MG63 (cell line): ENCODE results near the gene APLP1. TPM values are rescaled to one million over a fixed set of nuclear protein-coding genes. Genes with fewer than 3 reads are reported as not detected.
A peak's percentile ranks its signal among the peaks of the same experiment; 100 is the strongest.
"Not testable (repeated sequence)": the region's sequence is repeated elsewhere in the genome, so short reads cannot be mapped to it uniquely, and the experiment has no call there.

Source experiments
- DNase-seq: peaks from one replicate; pipeline ENCODE4 v3.0.0-alpha.2; 2020
- H3K27me3 ChIP-seq: fragments of 250-450 bp; sonication (Bioruptor Pico); 2 replicates; pipeline ENCODE4 v1.5.1; 2020; ENCODE audit warnings: mild to moderate bottlenecking, moderate library complexity
- H3K36me3 ChIP-seq: fragments of 250-450 bp; sonication (Bioruptor Pico); 2 replicates; pipeline ENCODE4 v1.5.1; 2020; ENCODE audit warnings: mild to moderate bottlenecking, moderate library complexity
- H3K4me3 ChIP-seq: fragments of 250-450 bp; sonication (Bioruptor Pico); 2 replicates; pipeline ENCODE4 v1.5.1; 2020; ENCODE audit warnings: mild to moderate bottlenecking, moderate library complexity
- H3K9me3 ChIP-seq: fragments of 250-450 bp; sonication (Bioruptor Pico); 2 replicates; pipeline ENCODE4 v1.5.1; 2020; ENCODE audit warnings: mild to moderate bottlenecking, moderate library complexity
- total RNA-seq: library from RNA; depleted of rRNA; stranded (reverse); fragments of >200 nt; shearing (Covaris generic); gene quantifications from 2 replicates; pipeline ENCODE4 v1.2.3, GENCODE V29; 2014; ENCODE audit warnings: low replicate concordance

The APLP1 gene
- total RNA-seq, 1 experiment from 2014 or later = 32.5 TPM

DNA sequence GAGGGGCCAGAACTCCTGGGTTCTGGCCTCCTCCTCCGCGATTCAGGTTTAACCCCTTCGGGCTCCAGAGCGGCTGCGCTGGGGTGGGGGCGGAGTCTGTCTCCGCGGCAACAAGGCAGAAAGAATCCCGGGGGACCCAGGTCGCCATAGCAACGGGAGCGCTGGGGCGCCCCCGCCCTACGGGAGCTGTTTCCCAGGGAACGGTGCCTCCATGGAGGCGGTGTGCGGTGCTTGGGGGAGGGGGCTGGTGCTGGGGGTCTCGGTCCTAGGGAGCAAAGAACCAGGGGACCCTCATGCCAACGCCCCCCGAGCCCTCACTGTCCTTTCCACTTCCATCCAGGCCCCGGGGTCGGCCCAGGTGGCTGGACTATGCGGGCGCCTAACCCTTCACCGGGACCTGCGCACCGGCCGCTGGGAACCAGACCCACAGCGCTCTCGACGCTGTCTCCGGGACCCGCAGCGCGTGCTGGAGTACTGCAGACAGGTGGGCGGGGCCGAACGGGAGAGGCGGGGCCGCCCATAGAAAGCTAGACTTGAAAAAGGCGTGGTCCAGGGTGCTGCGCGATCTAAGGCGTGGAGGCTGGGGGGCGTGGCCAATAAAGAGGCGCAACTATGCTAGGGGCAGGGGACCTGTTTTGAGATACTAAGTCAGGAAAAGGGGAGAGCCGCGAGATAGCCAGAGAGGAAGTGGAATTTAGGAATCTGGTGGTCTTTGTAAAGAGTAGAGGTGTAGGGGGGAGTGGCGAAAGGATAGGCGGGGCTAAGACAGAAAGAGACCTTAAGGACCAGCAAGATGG lies 1.2 kb downstream of the APLP1 start:
- H3K27me3 ChIP-seq = peaks cover 14% of the 10 kb centered on the region
- no peaks in the 10 kb centered on the region for H3K9me3 ChIP-seq
- peak; percentile 49 for DNase-seq
- H3K4me3 ChIP-seq = no peak overlapping the region
- no peaks in the 10 kb centered on the region for H3K36me3 ChIP-seq

DNA sequence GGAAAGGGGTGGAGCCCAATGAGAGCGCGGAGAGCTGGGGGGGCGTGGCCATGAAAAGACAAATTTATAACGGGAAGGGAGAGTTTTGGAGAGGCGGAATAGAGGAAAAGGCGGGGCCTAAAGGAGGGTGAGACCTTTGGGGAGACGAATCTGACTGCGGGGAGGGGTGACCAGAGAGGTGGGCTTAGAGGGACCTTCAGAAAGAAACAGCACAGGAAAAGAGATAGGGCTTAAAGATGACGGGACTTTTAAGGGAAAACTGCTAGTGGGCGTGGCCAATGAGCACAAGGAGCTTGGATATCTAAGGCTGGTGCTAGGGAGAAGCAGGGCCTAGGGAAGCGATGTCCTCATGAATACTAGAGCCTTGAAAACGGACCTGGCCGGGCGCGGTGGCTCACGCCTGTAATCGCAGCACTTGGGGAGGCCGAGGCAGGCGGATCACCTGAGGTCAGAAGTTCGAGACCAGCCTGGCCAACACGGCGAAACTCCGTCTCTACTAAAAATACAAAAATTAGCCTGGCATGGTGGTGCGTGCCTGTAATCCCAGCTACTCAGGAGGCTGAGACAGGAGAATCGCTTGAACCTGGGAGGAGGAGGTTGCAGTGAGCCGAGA lies 1.9 kb downstream of the APLP1 start:
- H3K4me3 ChIP-seq, DNase-seq: not testable (repeated sequence)

DNA sequence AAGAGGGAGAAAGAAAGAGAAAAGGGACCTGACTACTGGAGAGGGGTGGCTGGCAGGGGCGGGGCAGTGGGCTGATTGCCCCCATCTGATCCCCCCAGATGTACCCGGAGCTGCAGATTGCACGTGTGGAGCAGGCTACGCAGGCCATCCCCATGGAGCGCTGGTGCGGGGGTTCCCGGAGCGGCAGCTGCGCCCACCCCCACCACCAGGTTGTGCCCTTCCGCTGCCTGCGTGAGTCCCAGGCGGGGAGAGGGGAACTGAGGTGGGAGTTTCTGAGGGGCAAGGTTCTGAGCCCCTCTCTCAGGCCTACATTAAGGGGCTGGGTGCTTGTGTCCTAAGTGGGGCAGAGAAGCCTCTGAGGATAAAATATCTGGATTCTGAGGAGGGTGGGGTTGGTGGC lies 2.4 kb downstream of the APLP1 start:
- Histone ChIP-seq H3K9me3 (no peaks in the 10 kb centered on the region), H3K27me3 (peaks cover 10% of the 10 kb centered on the region), H3K4me3 (no peak overlapping the region), H3K36me3 (no peaks in the 10 kb centered on the region)
- DNase-seq = no peak

More for the DNA sequence above, 1.9 kb downstream of the APLP1 start:
- H3K27me3 ChIP-seq = peaks cover 14% of the 10 kb centered on the region
- H3K36me3 ChIP-seq, H3K9me3 ChIP-seq: not testable (repeated sequence)

DNA sequence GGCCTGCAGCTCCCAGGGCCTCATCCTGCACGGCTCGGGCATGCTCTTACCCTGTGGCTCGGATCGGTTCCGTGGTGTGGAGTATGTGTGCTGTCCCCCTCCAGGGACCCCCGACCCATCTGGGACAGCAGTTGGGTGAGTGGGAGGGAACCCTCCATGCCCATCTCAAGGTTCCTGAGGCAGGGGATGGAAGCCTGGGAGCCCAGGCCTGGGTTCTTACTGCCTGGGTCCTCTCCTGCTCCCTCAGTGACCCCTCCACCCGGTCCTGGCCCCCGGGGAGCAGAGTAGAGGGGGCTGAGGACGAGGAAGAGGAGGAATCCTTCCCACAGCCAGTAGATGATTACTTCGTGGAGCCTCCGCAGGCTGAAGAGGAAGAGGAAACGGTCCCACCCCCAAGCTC lies 3.2 kb downstream of the APLP1 start:
- DNase-seq = no peak
- H3K27me3 ChIP-seq = peaks cover 9% of the 10 kb centered on the region
- no peaks in the 10 kb centered on the region for H3K36me3 ChIP-seq
- no peaks in the 10 kb centered on the region for H3K9me3 ChIP-seq
- H3K4me3 ChIP-seq = no peak overlapping the region

DNA sequence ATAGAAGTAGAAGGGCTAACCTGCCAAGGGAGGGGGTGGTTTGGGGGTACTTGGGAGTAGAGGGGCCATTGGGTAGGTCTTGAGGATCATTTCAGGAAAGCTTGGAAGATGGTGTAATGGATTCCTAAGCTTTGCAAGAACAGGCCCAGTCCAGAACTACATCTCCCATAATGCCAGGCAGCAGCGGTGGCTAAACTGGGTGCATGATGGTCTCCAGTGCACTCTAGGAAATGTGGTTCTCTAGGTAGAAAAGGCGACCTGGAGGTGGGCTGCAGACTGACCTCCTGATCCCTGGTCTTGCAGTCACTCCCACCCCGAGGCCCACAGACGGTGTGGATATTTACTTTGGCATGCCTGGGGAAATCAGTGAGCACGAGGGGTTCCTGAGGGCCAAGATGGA lies 3.8 kb downstream of the APLP1 start:
- Histone ChIP-seq H3K4me3 (no peak overlapping the region), H3K36me3 (no peaks in the 10 kb centered on the region), H3K9me3 (no peaks in the 10 kb centered on the region), H3K27me3 (peaks cover 9% of the 10 kb centered on the region)
- no peak for DNase-seq

DNA sequence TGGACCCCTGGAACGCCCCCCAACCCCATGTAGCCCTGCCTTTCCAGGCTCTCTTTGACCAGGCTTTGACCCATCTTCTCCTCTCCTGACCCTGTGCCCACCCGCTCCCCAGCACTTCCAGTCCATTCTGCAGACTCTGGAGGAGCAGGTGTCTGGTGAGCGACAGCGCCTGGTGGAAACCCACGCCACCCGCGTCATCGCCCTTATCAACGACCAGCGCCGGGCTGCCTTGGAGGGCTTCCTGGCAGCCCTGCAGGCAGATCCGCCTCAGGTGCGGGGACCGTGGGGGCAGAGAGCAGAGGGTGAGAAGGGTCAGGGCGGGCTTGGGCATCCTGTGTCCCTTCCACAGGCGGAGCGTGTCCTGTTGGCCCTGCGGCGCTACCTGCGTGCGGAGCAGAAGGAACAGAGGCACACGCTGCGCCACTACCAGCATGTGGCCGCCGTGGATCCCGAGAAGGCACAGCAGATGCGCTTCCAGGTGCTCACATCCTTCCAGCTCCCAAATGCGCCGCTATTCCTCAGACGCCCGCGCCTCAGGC lies 6.1 kb downstream of the APLP1 start:
- no peak for DNase-seq
- H3K27me3 ChIP-seq = no peaks in the 10 kb centered on the region

DNA sequence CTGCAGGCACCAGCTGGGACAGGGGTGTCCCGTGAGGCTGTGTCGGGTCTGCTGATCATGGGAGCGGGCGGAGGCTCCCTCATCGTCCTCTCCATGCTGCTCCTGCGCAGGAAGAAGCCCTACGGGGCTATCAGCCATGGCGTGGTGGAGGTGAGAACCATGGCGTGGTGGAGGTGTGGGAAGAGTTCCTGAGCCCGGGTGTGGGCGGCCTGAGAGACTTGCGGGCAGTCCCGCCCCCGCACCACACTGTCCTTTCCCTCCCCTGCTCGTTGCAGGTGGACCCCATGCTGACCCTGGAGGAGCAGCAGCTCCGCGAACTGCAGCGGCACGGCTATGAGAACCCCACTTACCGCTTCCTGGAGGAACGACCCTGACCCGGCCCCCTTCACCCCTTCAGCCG lies 10.7 kb downstream of the APLP1 start:
- no peaks in the 10 kb centered on the region for H3K9me3 ChIP-seq
- no peaks in the 10 kb centered on the region for H3K27me3 ChIP-seq
- no peaks in the 10 kb centered on the region for H3K36me3 ChIP-seq
- H3K4me3 ChIP-seq = no peak overlapping the region
- DNase-seq = no peak

More for the DNA sequence above, 6.1 kb downstream of the APLP1 start:
- no peaks in the 10 kb centered on the region for H3K9me3 ChIP-seq
- H3K36me3 ChIP-seq = no peaks in the 10 kb centered on the region
- H3K4me3 ChIP-seq = no peak overlapping the region

DNA sequence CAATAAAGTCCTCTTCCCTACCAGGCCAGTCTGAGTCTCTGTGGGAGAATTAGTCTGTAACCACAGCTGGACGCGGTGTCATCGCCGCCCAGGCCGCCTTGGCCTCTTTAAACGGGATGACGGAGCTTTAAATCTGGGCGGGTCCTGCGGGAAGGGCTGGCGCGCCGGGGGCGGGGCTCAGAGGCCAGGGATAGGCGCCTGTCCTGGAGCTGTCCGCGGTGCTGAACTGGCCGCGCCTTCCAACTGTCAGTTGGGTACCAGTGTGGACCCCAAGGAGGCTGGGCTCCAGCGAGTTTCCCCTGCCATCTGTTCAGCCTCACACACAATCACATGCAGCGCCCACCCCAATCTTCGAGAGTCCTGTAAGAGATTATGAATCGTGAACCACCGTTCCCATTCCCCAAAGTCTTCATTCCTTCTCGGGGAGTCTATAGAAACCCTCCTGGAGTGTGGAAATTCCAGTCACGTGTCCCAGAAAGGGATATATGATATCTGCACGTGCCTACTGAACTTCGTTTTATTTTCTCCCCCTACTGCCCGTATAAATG lies 11.5 kb downstream of the APLP1 start:
- no peak overlapping the region for H3K4me3 ChIP-seq
- DNase-seq = peak; percentile 94
- H3K27me3 ChIP-seq = no peaks in the 10 kb centered on the region
- no peaks in the 10 kb centered on the region for H3K9me3 ChIP-seq
- no peaks in the 10 kb centered on the region for H3K36me3 ChIP-seq

DNA sequence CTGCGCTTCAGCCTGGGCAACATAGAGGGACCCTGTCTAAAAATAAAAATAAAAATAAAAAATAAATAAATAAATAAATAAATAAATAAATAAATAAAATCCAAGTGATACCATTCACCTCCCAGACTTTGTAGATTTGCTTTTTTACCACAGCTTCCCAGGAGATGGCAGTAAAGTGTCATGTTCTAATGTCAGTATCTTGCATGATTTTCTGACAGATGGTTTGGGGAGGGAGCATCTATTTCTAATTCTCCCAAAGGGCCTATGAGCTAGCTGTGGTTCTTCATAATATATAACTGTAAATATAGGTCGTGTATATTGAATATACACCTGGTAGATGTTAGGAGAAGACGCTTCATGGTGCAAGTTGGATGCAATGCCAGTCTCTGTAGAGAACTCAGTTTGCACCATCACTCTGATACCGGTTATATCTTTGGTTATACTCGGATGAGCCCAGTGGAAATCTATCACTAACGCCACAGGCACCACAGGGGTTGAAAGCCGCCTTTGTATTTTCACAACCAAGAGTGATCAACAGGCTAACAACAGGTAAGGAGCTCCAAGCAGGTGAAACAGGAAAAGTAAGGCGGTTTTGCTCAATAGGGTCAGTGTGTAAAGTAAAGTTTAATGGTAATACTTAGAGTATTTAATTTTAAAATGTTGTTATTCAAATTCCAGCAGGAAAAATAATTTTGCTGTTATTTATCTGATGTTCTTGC lies 13.9 kb downstream of the APLP1 start:
- H3K36me3 ChIP-seq = no peaks in the 10 kb centered on the region
- no peaks in the 10 kb centered on the region for H3K27me3 ChIP-seq
- H3K4me3 ChIP-seq = no peak overlapping the region
- H3K9me3 ChIP-seq = no peaks in the 10 kb centered on the region
- no peak for DNase-seq

DNA sequence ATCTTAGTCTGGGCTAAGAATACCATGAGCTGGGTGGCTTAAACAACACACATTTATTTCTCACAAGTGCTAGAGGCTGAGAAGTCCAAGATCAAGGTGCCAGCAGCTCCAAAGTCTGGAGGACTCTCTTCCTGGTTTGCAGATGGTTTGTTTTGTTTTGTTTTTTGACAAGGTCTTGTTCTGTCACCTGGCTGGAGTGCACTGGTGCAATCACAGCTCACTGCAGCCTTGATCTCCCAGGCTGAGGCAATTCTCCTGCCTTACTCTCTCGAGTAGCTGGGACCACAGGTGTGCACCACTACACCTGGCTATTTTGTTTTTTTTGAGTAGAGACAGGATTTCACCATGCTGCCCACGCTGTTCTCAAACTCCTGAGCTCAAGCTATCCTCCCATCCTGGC lies 15.5 kb downstream of the APLP1 start:
- Histone ChIP-seq H3K27me3 (no peaks in the 10 kb centered on the region), H3K36me3 (peaks cover 7% of the 10 kb centered on the region), H3K9me3 (no peaks in the 10 kb centered on the region), H3K4me3 (no peak overlapping the region)
- no peak for DNase-seq

DNA sequence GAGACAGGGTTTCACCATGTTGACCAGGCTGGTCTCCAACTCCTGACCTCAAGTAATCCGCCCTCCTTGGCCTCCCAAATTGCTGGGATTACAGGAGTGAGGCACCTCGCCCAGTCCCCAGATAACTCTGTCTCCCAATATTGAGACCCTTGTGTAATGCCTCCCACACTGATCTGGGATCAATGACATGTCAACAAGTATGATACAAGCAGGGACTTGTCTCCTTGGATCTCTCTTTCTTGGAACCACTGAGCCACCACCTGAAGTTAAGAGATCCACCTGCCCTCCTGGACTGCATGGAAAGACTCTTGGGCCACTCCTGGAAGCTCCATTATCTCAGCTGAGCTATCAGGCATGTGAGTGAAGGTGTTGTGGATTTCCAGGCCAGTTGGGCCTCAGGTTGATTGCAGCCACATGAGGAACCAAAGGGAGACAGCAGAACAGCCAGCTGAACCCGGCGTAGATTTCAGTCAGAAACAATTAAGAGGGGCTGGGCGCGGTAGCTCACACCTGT lies 16.9 kb downstream of the APLP1 start:
- Histone ChIP-seq H3K9me3 (no peaks in the 10 kb centered on the region), H3K4me3 (no peak overlapping the region), H3K27me3 (no peaks in the 10 kb centered on the region), H3K36me3 (peaks cover 12% of the 10 kb centered on the region)
- DNase-seq = no peak

DNA sequence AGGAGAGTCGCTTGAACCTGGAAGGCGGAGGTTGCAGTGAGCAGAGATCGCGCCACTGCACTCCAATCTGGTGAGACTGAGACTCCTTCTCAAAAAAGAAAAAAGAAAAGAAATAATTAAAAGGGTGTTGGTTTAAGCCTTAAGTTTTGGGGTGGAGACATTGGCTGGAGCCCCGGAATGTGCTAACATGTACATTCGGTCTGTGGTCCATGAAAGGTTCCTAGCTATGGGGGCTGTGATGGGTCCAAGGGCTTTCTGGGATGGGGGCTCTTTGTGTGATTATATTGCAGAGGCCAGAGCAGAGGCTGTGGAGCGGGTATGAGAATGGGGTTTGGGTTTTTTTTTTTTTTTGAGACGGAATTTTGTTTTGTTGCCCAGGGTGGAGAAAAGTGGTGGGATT lies 17.5 kb downstream of the APLP1 start:
- no peaks in the 10 kb centered on the region for H3K27me3 ChIP-seq
- no peak overlapping the region for H3K4me3 ChIP-seq
- no peaks in the 10 kb centered on the region for H3K9me3 ChIP-seq
- DNase-seq = no peak
- H3K36me3 ChIP-seq = peaks cover 16% of the 10 kb centered on the region

DNA sequence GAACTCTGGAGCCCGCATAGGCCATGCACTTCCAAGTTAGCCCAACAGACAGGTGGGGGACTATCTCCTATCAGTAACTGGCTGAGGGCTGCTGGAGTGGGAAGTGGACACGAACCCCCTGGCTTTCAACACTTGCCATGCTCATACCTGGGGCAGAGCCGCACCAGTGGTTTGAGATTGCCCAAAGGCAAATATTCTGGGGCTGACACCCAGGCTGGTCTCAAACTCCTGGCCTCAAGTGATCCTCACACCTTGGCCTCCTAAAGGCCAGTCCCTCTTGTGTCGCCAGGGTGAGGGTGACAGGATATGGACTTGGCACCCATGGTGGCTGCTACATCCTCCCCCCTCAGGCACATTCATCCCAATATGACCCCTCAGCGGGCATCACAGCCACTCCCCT lies 18.8 kb downstream of the APLP1 start:
- Histone ChIP-seq H3K27me3 (no peaks in the 10 kb centered on the region), H3K36me3 (peaks cover 20% of the 10 kb centered on the region), H3K9me3 (no peaks in the 10 kb centered on the region), H3K4me3 (no peak overlapping the region)
- DNase-seq = no peak

DNA sequence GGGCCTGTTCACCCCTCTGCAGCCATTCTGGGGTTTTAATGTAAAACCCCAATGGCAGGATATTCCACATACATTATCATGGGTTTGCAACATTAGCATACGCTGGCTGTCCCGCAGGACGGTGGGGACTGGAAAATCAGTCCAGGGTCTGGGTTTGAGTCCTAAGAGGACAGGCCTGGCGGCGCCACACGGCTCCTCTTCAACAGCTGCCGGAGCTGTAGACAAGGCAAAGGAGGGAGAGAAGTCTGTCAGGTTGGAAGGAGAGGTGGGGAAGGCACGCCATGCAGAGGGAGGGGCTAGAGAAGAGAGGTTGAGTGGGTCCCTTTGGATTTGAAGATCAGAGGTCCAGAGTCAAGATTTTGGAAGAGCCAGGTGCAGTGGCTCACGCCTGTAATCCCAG lies 20.0 kb downstream of the APLP1 start:
- Histone ChIP-seq H3K27me3 (no peaks in the 10 kb centered on the region), H3K36me3 (peaks cover 24% of the 10 kb centered on the region), H3K9me3 (no peaks in the 10 kb centered on the region), H3K4me3 (no peak overlapping the region)
- no peak for DNase-seq

DNA sequence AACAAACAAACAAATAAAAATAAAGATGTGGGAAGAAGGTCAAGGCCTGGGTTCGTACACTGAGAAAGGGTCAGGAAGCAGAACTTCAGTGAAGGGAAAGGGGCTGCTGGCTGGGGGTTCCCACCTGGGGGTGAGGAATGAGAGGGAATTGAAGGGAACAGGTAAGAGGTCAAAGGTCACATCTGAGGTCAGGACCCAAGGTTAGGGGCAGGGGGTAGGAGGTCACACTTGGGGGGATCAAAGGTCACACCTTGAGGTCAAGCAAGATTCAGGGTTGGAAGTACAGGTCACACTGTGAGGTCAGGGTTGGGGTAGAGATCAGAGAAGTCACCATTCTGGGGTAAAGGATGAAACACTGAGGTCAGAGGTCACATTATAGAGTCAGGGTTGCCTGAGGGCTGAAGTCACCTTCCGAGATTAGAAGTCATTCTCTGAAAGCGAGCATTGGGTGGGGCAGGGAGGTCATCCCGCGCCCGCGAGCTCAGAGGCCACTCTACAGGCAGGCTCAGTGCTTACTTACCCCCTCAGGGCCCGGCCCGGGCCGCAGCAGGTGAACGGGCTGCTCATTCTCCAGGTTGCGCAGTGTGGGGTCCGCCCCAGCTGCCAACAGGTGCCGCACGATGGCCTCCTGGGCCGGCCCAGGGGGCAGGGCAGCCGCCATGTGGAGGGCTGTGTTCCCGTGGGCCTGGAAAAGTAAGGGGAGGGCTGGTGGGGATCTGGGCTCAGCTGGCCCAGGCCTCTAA lies 21.2 kb downstream of the APLP1 start:
- no peak for DNase-seq

DNA sequence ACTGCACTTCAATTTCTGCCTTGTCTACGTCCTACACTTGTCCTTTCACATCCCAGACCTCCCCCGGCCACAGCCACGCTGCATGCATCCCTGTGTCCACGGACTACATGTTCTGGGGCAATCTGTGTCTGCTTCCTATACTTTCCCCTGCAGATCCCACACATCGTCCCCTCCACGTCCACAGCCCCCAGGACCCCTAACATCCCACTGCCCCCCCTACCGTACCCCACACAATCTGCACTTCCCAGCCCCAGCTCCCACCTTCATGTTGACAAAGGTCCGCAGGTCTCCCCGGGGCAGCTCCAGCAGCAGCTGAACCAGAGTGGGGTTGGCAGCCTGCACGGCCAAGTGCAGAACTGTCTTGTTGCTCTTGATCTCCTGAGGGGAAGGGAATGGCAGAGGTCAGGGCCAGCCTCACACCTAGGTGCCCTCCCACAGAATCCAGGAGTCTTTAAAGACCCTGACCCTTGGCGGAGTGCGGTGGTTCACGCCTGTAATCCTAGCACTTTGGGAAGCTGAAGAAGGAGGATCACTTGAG lies 21.8 kb downstream of the APLP1 start:
- Histone ChIP-seq H3K27me3 (no peaks in the 10 kb centered on the region), H3K36me3 (peaks cover 30% of the 10 kb centered on the region), H3K9me3 (no peaks in the 10 kb centered on the region), H3K4me3 (no peak overlapping the region)
- no peak for DNase-seq

More for the DNA sequence above, 21.2 kb downstream of the APLP1 start:
- Histone ChIP-seq H3K36me3 (peaks cover 30% of the 10 kb centered on the region), H3K9me3 (no peaks in the 10 kb centered on the region), H3K27me3 (no peaks in the 10 kb centered on the region), H3K4me3 (no peak overlapping the region)
